Activated CD8-positive, alpha-beta T cell treated with anti-CD3 and anti-CD28 coated beads for 36 hours (primary cell): ENCODE data around the gene NTNG1. TPM values are rescaled to one million over a fixed set of nuclear protein-coding genes. Genes with fewer than 3 reads are reported as not detected.
A peak's percentile ranks its signal among the peaks of the same experiment; 100 is the strongest.

Experiments
- ATAC-seq: fragments of 200-7000 bp; cut with Tn5 transposase; one replicate; pipeline ENCODE4 v1.10.0; 2021; ENCODE audit warnings: mild to moderate bottlenecking, moderate library complexity
- CTCF ChIA-PET: fragments of 350-600 bp; sonication (Branson Sonifier 250); formaldehyde crosslinking; loops from one replicate; lab custom pipeline; 2021; ENCODE audit warnings: antibody characterized with exemption; lab: Charles Lee
- POLR2A ChIA-PET: fragments of 350-600 bp; sonication (Branson Sonifier 250); formaldehyde crosslinking; loops from one replicate; lab custom pipeline; 2021; ENCODE audit warnings: antibody characterized with exemption; lab: Charles Lee
- DNase-seq: peaks from one replicate; pipeline ENCODE4 v3.0.0-alpha.2; 2020
- H3K27ac Mint-ChIP-seq: one replicate; pipeline ENCODE4 v1.8.0; 2021; ENCODE audit warnings: mild to moderate bottlenecking, mixed read lengths
- H3K27me3 Mint-ChIP-seq: one replicate; pipeline ENCODE4 v1.8.0; 2021; ENCODE audit warnings: mixed read lengths
- H3K36me3 Mint-ChIP-seq: one replicate; pipeline ENCODE4 v1.8.0; 2021; ENCODE audit warnings: low read depth, mixed read lengths
- H3K4me1 Mint-ChIP-seq: one replicate; pipeline ENCODE4 v1.8.0; 2021; ENCODE audit warnings: low read depth, mixed read lengths
- H3K4me3 Mint-ChIP-seq: one replicate; pipeline ENCODE4 v1.8.0; 2021; ENCODE audit warnings: mild to moderate bottlenecking, moderate library complexity, mixed read lengths
- H3K9me3 Mint-ChIP-seq: one replicate; pipeline ENCODE4 v1.8.0; 2021; ENCODE audit warnings: mixed read lengths
- CTCF ChIP-seq: fragments of 200-600 bp; IDR thresholded peaks from one replicate; pipeline ENCODE4 v1.8.0; 2022; ENCODE audit warnings: antibody characterized with exemption, mild to moderate bottlenecking
- intact Hi-C: fragments of 100-400 bp; cut with micrococcal nuclease; formaldehyde crosslinking; loops from one replicate; pipeline ENCODE4 v1.10.0; 2022
- total RNA-seq, 2 experiments: library from RNA; stranded (reverse); gene quantifications; one replicate each; pipeline ENCODE4 v1.2.3, GENCODE V29; 2021

Gene NTNG1
- total RNA-seq, 2 experiments from 2014 or later: 0.96 to 1.0 TPM

- POLR2A ChIA-PET: no interaction called here
- DNase-seq (no peak), ATAC-seq (no peak)
- Mint-ChIP-seq H3K4me1 (peaks cover 4% of the 10 kb centered on the region), H3K4me3 (no peak overlapping the region), H3K27ac (no peak overlapping the region), H3K27me3 (peaks cover 2% of the 10 kb centered on the region), H3K9me3 (no peaks in the 10 kb centered on the region), H3K36me3 (no peaks in the 10 kb centered on the region)
- CTCF ChIA-PET: no interaction called here
- no peak for TF ChIP-seq CTCF
- intact Hi-C loops: no loop called here
Observed at GRCh38 chr1:107252271-107252670, 111.4 kb downstream of the NTNG1 start.

- no peaks in the 10 kb centered on the region for H3K36me3 Mint-ChIP-seq
- intact Hi-C loops: no loop called here
- peaks cover 2% of the 10 kb centered on the region for H3K27me3 Mint-ChIP-seq
- H3K4me1 Mint-ChIP-seq: peaks cover 4% of the 10 kb centered on the region
- H3K27ac Mint-ChIP-seq: no peak overlapping the region
- CTCF ChIA-PET: no interaction called here
- TF ChIP-seq CTCF: no peak
- H3K9me3 Mint-ChIP-seq: no peaks in the 10 kb centered on the region
- no peak for DNase-seq
- ATAC-seq: no peak
- POLR2A ChIA-PET: no interaction called here
- no peak overlapping the region for H3K4me3 Mint-ChIP-seq
Observed at GRCh38 chr1:107254306-107254705, 113.5 kb downstream of the NTNG1 start.

- no peak for ATAC-seq
Observed at GRCh38 chr1:107255469-107255868, 114.6 kb downstream of the NTNG1 start.

GRCh38 chr1:107262467-107263286 lies 121.8 kb downstream of the NTNG1 start:
- no peak for ATAC-seq
- no peaks in the 10 kb centered on the region for H3K36me3 Mint-ChIP-seq
- peak; percentile 5 for DNase-seq
- no peak overlapping the region for H3K27ac Mint-ChIP-seq
- POLR2A ChIA-PET: interaction anchor here (0.6 kb wide), 1 partner anchor 383 kb away, joined by 4 read pairs; no protein-coding TSS in a partner anchor
- intact Hi-C loops: no loop called here
- CTCF ChIA-PET: no interaction called here
- H3K4me1 Mint-ChIP-seq: peaks cover 7% of the 10 kb centered on the region
- TF ChIP-seq CTCF: no peak
- H3K27me3 Mint-ChIP-seq: no peaks in the 10 kb centered on the region
- H3K4me3 Mint-ChIP-seq: no peak overlapping the region
- H3K9me3 Mint-ChIP-seq: no peaks in the 10 kb centered on the region

More at GRCh38 chr1:107255469-107255868, 114.6 kb downstream of the NTNG1 start:
- no peaks in the 10 kb centered on the region for H3K36me3 Mint-ChIP-seq
- H3K27me3 Mint-ChIP-seq: peaks cover 2% of the 10 kb centered on the region
- intact Hi-C loops: no loop called here
- no peak for TF ChIP-seq CTCF
- H3K9me3 Mint-ChIP-seq: no peaks in the 10 kb centered on the region
- H3K4me3 Mint-ChIP-seq: no peak overlapping the region
- DNase-seq: no peak
- CTCF ChIA-PET: no interaction called here
- H3K4me1 Mint-ChIP-seq: no peaks in the 10 kb centered on the region
- H3K27ac Mint-ChIP-seq: no peak overlapping the region
- POLR2A ChIA-PET: no interaction called here

- DNase-seq (no peak), ATAC-seq (no peak)
- no peak overlapping the region for H3K4me3 Mint-ChIP-seq
- H3K27me3 Mint-ChIP-seq: no peaks in the 10 kb centered on the region
- intact Hi-C loops: no loop called here
- peaks cover 7% of the 10 kb centered on the region for H3K4me1 Mint-ChIP-seq
- ChIA-PET POLR2A (interaction anchor here (0.6 kb wide), 1 partner anchor 383 kb away, joined by 4 read pairs; no protein-coding TSS in a partner anchor), CTCF (no interaction called here)
- no peaks in the 10 kb centered on the region for H3K9me3 Mint-ChIP-seq
- H3K36me3 Mint-ChIP-seq: no peaks in the 10 kb centered on the region
- no peak overlapping the region for H3K27ac Mint-ChIP-seq
- no peak for TF ChIP-seq CTCF
Observed at GRCh38 chr1:107263291-107263915, 122.6 kb downstream of the NTNG1 start.
